WTC11 (cell line): Measurements from ENCODE around the gene LAD1. TPM values are rescaled to one million over a fixed set of nuclear protein-coding genes. Genes with fewer than 3 reads are reported as not detected.

Experiments
- ATAC-seq: fragments of 200-7000 bp; cut with Tn5 transposase; 2 replicates; pipeline ENCODE4 v1.10.0; 2021; ENCODE audit warnings: mild to moderate bottlenecking, moderate library complexity
- CTCF ChIA-PET: fragments of 300-600 bp; sonication (Branson Sonifier 250); formaldehyde crosslinking; loops from one replicate; lab custom pipeline; 2021; ENCODE audit warnings: antibody characterized with exemption; lab: Charles Lee
- POLR2A ChIA-PET: fragments of 350-600 bp; sonication (Branson Sonifier 250); formaldehyde crosslinking; loops from one replicate; lab custom pipeline; 2021; ENCODE audit warnings: antibody characterized with exemption; lab: Charles Lee
- DNase-seq: peaks from one replicate; pipeline ENCODE4 v3.0.0; 2021; ENCODE audit warnings: low spot score
- H3K27ac Mint-ChIP-seq: 2 replicates; pipeline ENCODE4 v1.8.0; 2021; ENCODE audit warnings: mixed read lengths
- H3K27me3 Mint-ChIP-seq: 2 replicates; pipeline ENCODE4 v1.8.0; 2021; ENCODE audit warnings: low read depth, mild to moderate bottlenecking, moderate library complexity, mixed read lengths
- H3K36me3 Mint-ChIP-seq: 2 replicates; pipeline ENCODE4 v1.8.0; 2021; ENCODE audit warnings: mixed read lengths
- H3K4me1 Mint-ChIP-seq: 2 replicates; pipeline ENCODE4 v1.8.0; 2022; ENCODE audit warnings: mixed read lengths
- H3K4me3 Mint-ChIP-seq: 2 replicates; pipeline ENCODE4 v1.8.0; 2021; ENCODE audit warnings: mild to moderate bottlenecking, moderate library complexity, mixed read lengths
- H3K9me3 Mint-ChIP-seq: 2 replicates; pipeline ENCODE4 v1.8.0; 2021; ENCODE audit warnings: mixed read lengths
- CBFB ChIP-seq: sonication (generic); formaldehyde crosslinking; IDR thresholded peaks from 2 replicates; pipeline ENCODE4 v1.8.1; 2022; ENCODE audit warnings: mild to moderate bottlenecking, low read depth, missing genetic modification reagents
- ESRRA ChIP-seq: sonication (generic); formaldehyde crosslinking; IDR thresholded peaks from 2 replicates; pipeline ENCODE4 v1.8.1; 2022; ENCODE audit warnings: mild to moderate bottlenecking, missing genetic modification reagents, borderline replicate concordance
- GRHL2 ChIP-seq: fragments of 250-450 bp; sonication (Bioruptor Pico); IDR thresholded peaks from 2 replicates; pipeline ENCODE4 v1.8.0; 2022; ENCODE audit warnings: mild to moderate bottlenecking, moderate library complexity; ENCODE audit not compliant: insufficient replicate concordance, severe bottlenecking
- HMGA2 ChIP-seq: fragments of 250-450 bp; sonication (Bioruptor Pico); IDR thresholded peaks from 2 replicates; pipeline ENCODE4 v1.4.0; 2021; ENCODE audit warnings: mild to moderate bottlenecking, moderate library complexity
- NR2C2 ChIP-seq: sonication (generic); formaldehyde crosslinking; IDR thresholded peaks from 2 replicates; pipeline ENCODE4 v1.8.0; 2022; ENCODE audit warnings: mild to moderate bottlenecking, missing genetic modification reagents
- NR3C1 ChIP-seq: sonication (generic); formaldehyde crosslinking; conservative IDR thresholded peaks from 2 replicates; pipeline ENCODE4 v1.8.1; 2023; ENCODE audit warnings: low read depth, mild to moderate bottlenecking, missing genetic modification reagents
- TEAD1 ChIP-seq: sonication (generic); formaldehyde crosslinking; IDR thresholded peaks from 2 replicates; pipeline ENCODE4 v1.8.0; 2022; ENCODE audit warnings: mild to moderate bottlenecking, missing genetic modification reagents
- TP53 ChIP-seq: sonication (generic); formaldehyde crosslinking; IDR thresholded peaks from 2 replicates; pipeline ENCODE4 v1.8.1; 2023; ENCODE audit warnings: mild to moderate bottlenecking, missing genetic modification reagents
- ZNF121 ChIP-seq: sonication (generic); formaldehyde crosslinking; IDR thresholded peaks from 2 replicates; pipeline ENCODE4 v1.8.0; 2023; ENCODE audit warnings: missing genetic modification reagents
- ZNF138 ChIP-seq: sonication (generic); formaldehyde crosslinking; conservative IDR thresholded peaks from 2 replicates; pipeline ENCODE4 v1.8.1; 2022; ENCODE audit warnings: mild to moderate bottlenecking, moderate library complexity, missing genetic modification reagents
- ZNF219 ChIP-seq: sonication (generic); formaldehyde crosslinking; IDR thresholded peaks from 2 replicates; pipeline ENCODE4 v1.8.0; 2023; ENCODE audit warnings: missing genetic modification reagents, mild to moderate bottlenecking, borderline replicate concordance
- ZNF263 ChIP-seq: sonication (generic); formaldehyde crosslinking; IDR thresholded peaks from 2 replicates; pipeline ENCODE4 v1.8.1; 2022; ENCODE audit warnings: low read depth, mild to moderate bottlenecking, moderate library complexity, missing genetic modification reagents
- total RNA-seq: library from RNA; stranded (reverse); gene quantifications from 3 replicates; pipeline ENCODE4 v1.2.3, GENCODE V29; 2021
- TF ChIP-seq, protein P1 (sequence below): fragments of 250-450 bp; sonication (Bioruptor Pico); conservative IDR thresholded peaks from 2 replicates; pipeline ENCODE4 v1.9.0; 2021; ENCODE audit warnings: mild to moderate bottlenecking
- TF ChIP-seq, protein P2 (sequence below): sonication (generic); formaldehyde crosslinking; IDR thresholded peaks from 2 replicates; pipeline ENCODE4 v1.8.0; 2023; ENCODE audit warnings: missing genetic modification reagents
- TF ChIP-seq, protein P3 (sequence below): fragments of 200-600 bp; IDR thresholded peaks from 2 replicates; pipeline ENCODE4 v1.8.0; 2022; ENCODE audit warnings: antibody characterized with exemption
- TF ChIP-seq, protein P4 (sequence below): sonication (generic); formaldehyde crosslinking; IDR thresholded peaks from 2 replicates; pipeline ENCODE4 v1.8.1; 2022; ENCODE audit warnings: missing genetic modification reagents, borderline replicate concordance
- TF ChIP-seq, protein P5 (sequence below): sonication (generic); formaldehyde crosslinking; IDR thresholded peaks from 2 replicates; pipeline ENCODE4 v1.8.1; 2022; ENCODE audit warnings: mild to moderate bottlenecking, missing genetic modification reagents, moderate library complexity, borderline replicate concordance
- TF ChIP-seq, protein P6 (sequence below): fragments of 250-450 bp; sonication (Bioruptor Pico); IDR thresholded peaks from 2 replicates; pipeline ENCODE4 v1.8.0; 2021; ENCODE audit warnings: mild to moderate bottlenecking
- TF ChIP-seq, protein P7 (sequence below): sonication (generic); formaldehyde crosslinking; conservative IDR thresholded peaks from 2 replicates; pipeline ENCODE4 v1.8.1; 2023; ENCODE audit warnings: mild to moderate bottlenecking, low read depth, missing genetic modification reagents, moderate library complexity

Gene LAD1
- total RNA-seq, 1 experiment from 2014 or later, result 14.9 TPM

DNA sequence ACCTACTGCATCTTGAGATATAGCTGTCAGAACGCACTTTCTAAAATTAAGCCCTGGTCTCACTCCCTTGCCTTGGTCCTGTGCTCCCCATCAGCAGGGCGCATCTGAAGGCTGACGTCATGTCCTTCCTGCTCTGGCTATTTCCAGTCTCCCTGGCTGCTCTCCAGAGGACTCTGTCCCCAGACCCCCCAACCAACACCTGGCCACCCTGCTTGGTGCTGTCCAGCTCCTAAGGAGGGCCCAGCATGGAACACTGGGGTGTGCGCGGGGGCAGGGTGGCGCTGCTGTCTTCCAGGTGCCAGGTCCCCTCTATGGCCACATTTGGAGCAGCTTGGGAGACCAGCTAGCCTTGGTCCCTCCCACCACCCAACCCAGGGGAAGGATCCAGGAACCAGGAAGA lies 29.9 kb downstream of the LAD1 start:
- H3K27me3 Mint-ChIP-seq, result peaks cover 7% of the 10 kb centered on the region; the same call in 1 of the 2 replicates
- no peaks in the 10 kb centered on the region for H3K36me3 Mint-ChIP-seq
- ChIA-PET POLR2A (no interaction called here), CTCF (interaction anchor here (0.6 to 1.2 kb wide), 3 partner anchors 11 to 115 kb away, joined by 3 to 4 read pairs (median 4); no protein-coding TSS in a partner anchor)
- TF ChIP-seq NR3C1 (CRISPR knock-in tag), result no peak
- TF ChIP-seq HMGA2 (CRISPR knock-in tag), result no peak
- no peak for TF ChIP-seq TP53 (CRISPR knock-in tag)
- DNase-seq (no peak), ATAC-seq (no peak)
- no peak overlapping the region for H3K4me3 Mint-ChIP-seq
- H3K27ac Mint-ChIP-seq, result no peak overlapping the region
- H3K9me3 Mint-ChIP-seq, result no peaks in the 10 kb centered on the region
- H3K4me1 Mint-ChIP-seq, result peaks cover 14% of the 10 kb centered on the region

DNA sequence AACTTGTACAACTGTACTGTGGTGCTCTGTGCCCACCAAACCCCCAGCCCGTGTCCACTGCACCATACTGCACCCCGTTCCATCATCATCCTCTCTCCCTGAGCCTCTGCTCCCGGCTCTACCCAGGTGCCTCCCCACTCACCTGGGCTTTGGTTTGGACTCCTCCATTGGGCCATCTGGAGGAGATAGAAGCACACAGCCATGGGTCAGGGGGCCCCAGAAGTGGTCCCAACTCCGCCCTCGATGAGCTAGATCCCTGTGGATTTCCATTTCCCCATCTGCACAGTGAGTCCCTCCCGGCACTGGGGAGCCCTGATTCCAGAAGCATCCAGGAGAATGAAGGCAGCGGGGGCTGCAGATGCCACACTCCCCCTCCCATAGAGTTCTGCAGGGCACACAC lies 32.4 kb downstream of the LAD1 start:
- no peak for DNase-seq
- H3K4me1 Mint-ChIP-seq, result peaks cover 14% of the 10 kb centered on the region
- POLR2A ChIA-PET, result no interaction called here
- TF ChIP-seq CBFB (CRISPR knock-in tag) (no peak), NR2C2 (CRISPR knock-in tag) (no peak), ZNF138 (CRISPR knock-in tag) (no peak), TP53 (CRISPR knock-in tag) (no peak), ZNF219 (CRISPR knock-in tag) (no peak)
- TF ChIP-seq, protein P1, sequence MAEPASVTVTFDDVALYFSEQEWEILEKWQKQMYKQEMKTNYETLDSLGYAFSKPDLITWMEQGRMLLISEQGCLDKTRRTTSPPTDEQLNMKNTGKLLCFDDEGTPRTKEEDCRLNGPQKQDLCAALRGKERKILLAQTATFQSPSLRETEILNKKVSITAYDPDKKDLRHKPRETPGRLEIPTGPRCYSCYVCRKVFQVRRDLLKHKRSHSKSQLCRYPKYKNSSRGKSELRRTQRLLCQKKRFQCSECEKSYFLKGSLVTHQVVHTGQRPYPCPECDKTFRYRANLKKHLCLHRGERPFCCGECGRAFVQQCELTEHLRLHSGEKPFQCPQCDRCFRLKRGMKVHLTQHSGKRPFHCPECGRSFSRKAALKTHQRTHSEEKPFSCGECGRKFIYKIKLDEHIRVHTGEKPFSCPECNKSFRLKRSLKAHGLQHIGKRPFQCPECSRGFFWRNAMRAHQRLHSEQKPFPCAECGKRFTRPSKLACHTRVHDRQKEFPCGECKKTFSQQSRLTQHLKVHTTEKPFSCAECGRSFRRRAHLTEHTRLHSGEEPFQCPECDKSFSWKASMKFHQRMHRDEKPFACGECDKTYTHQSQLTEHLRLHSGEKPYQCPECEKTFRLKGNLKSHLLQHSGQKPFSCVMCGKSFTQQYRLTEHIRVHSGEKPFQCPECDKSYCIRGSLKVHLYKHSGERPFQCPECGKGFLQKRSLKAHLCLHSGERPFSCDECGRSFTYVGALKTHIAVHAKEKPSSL (CRISPR knock-in tag), result no peak
- TF ChIP-seq, protein P2, sequence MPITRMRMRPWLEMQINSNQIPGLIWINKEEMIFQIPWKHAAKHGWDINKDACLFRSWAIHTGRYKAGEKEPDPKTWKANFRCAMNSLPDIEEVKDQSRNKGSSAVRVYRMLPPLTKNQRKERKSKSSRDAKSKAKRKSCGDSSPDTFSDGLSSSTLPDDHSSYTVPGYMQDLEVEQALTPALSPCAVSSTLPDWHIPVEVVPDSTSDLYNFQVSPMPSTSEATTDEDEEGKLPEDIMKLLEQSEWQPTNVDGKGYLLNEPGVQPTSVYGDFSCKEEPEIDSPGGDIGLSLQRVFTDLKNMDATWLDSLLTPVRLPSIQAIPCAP (CRISPR knock-in tag), result no peak
- TF ChIP-seq, all 79 proteins: peak for 0
- Mint-ChIP-seq H3K36me3 (no peaks in the 10 kb centered on the region), H3K9me3 (no peaks in the 10 kb centered on the region), H3K4me3 (no peak overlapping the region), H3K27me3 (peaks cover 3% of the 10 kb centered on the region; the same call in 1 of the 2 replicates), H3K27ac (no peak overlapping the region)
- CTCF ChIA-PET, result interaction anchor here (1.2 to 1.4 kb wide), 2 partner anchors 81 to 146 kb away, joined by 3 read pairs; no protein-coding TSS in a partner anchor
- no peak for ATAC-seq

DNA sequence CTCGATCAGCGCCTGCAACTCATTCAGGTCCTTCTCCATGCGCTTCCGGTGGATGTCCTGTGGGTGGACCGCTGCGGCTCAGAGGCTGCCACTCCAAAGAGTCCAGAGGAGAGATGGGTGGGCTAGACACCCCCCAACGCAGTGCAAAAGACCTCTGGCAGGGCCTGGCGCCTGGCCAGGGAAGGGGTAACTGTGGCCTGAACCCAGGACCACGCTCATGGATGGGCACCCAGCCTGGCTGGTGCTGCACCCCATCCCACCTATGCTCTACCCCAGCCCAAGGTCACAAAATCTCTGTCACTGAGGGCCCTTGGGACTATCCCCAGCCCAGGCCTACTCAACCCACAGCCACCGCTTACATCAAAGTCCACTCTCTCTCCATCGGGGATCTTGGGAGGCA lies 33.9 kb downstream of the LAD1 start:
- no peak for DNase-seq
- POLR2A ChIA-PET, result no interaction called here
- Mint-ChIP-seq H3K36me3 (no peaks in the 10 kb centered on the region), H3K27me3 (peaks cover 3% of the 10 kb centered on the region; the same call in 1 of the 2 replicates), H3K4me3 (no peak overlapping the region), H3K9me3 (no peaks in the 10 kb centered on the region), H3K27ac (no peak overlapping the region), H3K4me1 (peaks cover 11% of the 10 kb centered on the region)
- CTCF ChIA-PET, result interaction anchor here (1.1 to 2.5 kb wide), 4 partner anchors 10 to 110 kb away, joined by 3 to 5 read pairs (median 4); no protein-coding TSS in a partner anchor
- ATAC-seq, result no peak
- TF ChIP-seq GRHL2 (CRISPR knock-in tag), result no peak
- TF ChIP-seq ESRRA (CRISPR knock-in tag), result no peak
- TF ChIP-seq, protein P3, sequence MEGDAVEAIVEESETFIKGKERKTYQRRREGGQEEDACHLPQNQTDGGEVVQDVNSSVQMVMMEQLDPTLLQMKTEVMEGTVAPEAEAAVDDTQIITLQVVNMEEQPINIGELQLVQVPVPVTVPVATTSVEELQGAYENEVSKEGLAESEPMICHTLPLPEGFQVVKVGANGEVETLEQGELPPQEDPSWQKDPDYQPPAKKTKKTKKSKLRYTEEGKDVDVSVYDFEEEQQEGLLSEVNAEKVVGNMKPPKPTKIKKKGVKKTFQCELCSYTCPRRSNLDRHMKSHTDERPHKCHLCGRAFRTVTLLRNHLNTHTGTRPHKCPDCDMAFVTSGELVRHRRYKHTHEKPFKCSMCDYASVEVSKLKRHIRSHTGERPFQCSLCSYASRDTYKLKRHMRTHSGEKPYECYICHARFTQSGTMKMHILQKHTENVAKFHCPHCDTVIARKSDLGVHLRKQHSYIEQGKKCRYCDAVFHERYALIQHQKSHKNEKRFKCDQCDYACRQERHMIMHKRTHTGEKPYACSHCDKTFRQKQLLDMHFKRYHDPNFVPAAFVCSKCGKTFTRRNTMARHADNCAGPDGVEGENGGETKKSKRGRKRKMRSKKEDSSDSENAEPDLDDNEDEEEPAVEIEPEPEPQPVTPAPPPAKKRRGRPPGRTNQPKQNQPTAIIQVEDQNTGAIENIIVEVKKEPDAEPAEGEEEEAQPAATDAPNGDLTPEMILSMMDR, result no peak
- TF ChIP-seq ZNF121 (CRISPR knock-in tag), result no peak
- TF ChIP-seq, protein P4, sequence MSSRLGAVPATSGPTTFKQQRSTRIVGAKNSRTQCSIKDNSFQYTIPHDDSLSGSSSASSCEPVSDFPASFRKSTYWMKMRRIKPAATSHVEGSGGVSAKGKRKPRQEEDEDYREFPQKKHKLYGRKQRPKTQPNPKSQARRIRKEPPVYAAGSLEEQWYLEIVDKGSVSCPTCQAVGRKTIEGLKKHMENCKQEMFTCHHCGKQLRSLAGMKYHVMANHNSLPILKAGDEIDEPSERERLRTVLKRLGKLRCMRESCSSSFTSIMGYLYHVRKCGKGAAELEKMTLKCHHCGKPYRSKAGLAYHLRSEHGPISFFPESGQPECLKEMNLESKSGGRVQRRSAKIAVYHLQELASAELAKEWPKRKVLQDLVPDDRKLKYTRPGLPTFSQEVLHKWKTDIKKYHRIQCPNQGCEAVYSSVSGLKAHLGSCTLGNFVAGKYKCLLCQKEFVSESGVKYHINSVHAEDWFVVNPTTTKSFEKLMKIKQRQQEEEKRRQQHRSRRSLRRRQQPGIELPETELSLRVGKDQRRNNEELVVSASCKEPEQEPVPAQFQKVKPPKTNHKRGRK (CRISPR knock-in tag), result no peak
- no peak for TF ChIP-seq ZNF263 (CRISPR knock-in tag)
- TF ChIP-seq, protein P5, sequence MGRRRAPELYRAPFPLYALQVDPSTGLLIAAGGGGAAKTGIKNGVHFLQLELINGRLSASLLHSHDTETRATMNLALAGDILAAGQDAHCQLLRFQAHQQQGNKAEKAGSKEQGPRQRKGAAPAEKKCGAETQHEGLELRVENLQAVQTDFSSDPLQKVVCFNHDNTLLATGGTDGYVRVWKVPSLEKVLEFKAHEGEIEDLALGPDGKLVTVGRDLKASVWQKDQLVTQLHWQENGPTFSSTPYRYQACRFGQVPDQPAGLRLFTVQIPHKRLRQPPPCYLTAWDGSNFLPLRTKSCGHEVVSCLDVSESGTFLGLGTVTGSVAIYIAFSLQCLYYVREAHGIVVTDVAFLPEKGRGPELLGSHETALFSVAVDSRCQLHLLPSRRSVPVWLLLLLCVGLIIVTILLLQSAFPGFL (CRISPR knock-in tag), result no peak
- TF ChIP-seq TEAD1 (CRISPR knock-in tag), result no peak
- TF ChIP-seq, protein P6, sequence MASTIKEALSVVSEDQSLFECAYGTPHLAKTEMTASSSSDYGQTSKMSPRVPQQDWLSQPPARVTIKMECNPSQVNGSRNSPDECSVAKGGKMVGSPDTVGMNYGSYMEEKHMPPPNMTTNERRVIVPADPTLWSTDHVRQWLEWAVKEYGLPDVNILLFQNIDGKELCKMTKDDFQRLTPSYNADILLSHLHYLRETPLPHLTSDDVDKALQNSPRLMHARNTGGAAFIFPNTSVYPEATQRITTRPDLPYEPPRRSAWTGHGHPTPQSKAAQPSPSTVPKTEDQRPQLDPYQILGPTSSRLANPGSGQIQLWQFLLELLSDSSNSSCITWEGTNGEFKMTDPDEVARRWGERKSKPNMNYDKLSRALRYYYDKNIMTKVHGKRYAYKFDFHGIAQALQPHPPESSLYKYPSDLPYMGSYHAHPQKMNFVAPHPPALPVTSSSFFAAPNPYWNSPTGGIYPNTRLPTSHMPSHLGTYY (CRISPR knock-in tag), result no peak
- TF ChIP-seq, protein P7, sequence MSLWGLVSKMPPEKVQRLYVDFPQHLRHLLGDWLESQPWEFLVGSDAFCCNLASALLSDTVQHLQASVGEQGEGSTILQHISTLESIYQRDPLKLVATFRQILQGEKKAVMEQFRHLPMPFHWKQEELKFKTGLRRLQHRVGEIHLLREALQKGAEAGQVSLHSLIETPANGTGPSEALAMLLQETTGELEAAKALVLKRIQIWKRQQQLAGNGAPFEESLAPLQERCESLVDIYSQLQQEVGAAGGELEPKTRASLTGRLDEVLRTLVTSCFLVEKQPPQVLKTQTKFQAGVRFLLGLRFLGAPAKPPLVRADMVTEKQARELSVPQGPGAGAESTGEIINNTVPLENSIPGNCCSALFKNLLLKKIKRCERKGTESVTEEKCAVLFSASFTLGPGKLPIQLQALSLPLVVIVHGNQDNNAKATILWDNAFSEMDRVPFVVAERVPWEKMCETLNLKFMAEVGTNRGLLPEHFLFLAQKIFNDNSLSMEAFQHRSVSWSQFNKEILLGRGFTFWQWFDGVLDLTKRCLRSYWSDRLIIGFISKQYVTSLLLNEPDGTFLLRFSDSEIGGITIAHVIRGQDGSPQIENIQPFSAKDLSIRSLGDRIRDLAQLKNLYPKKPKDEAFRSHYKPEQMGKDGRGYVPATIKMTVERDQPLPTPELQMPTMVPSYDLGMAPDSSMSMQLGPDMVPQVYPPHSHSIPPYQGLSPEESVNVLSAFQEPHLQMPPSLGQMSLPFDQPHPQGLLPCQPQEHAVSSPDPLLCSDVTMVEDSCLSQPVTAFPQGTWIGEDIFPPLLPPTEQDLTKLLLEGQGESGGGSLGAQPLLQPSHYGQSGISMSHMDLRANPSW (CRISPR knock-in tag), result no peak
